Epithelial cell of proximal tubule (primary cell): ENCODE data around the gene CAPS. TPM values are rescaled to one million over a fixed set of nuclear protein-coding genes. Genes with fewer than 3 reads are reported as not detected.

Experiments used
- DNase-seq: peaks from one replicate; pipeline ENCODE4 v3.0.0-alpha.2; 2011; ENCODE audit warnings: low read depth
- H3K4me3 ChIP-seq: 2 replicates; pipeline ENCODE4 v1.5.1; 2011; ENCODE audit warnings: low read depth, mild to moderate bottlenecking, low read length
- CTCF ChIP-seq: conservative IDR thresholded peaks from 2 replicates; pipeline ENCODE4 v1.5.1; 2012; ENCODE audit warnings: low read depth, mild to moderate bottlenecking, low read length
- total RNA-seq: library from RNA; depleted of rRNA; stranded (reverse); fragments of >200 nt; gene quantifications from 2 replicates; pipeline ENCODE4 v1.2.3, GENCODE V29; 2015

The CAPS gene
- total RNA-seq, 1 donor from 2014 or later, result 4.2 TPM

- TF ChIP-seq CTCF, result no peak
- no peak for DNase-seq
- H3K4me3 ChIP-seq, result no peak overlapping the region
Observed at GRCh38 chr19:5953680-5954213, 39.7 kb downstream of the CAPS start.

GRCh38 chr19:5954293-5954692 is 40.2 kb downstream of the CAPS start:
- no peak for DNase-seq
- no peak overlapping the region for H3K4me3 ChIP-seq
- TF ChIP-seq CTCF, result no peak

GRCh38 chr19:5955636-5955935 is 41.5 kb downstream of the CAPS start:
- TF ChIP-seq CTCF, result no peak
- no peak overlapping the region for H3K4me3 ChIP-seq
- no peak for DNase-seq

GRCh38 chr19:5956323-5956722 is 42.3 kb downstream of the CAPS start:
- no peak for DNase-seq
- TF ChIP-seq CTCF, result no peak
- no peak overlapping the region for H3K4me3 ChIP-seq

GRCh38 chr19:5956728-5957127 is 42.7 kb downstream of the CAPS start:
- TF ChIP-seq CTCF, result no peak
- no peak for DNase-seq
- H3K4me3 ChIP-seq, result no peak overlapping the region

- no peak overlapping the region for H3K4me3 ChIP-seq
- TF ChIP-seq CTCF, result no peak
- DNase-seq, result no peak
Observed at GRCh38 chr19:5957170-5957569, 43.1 kb downstream of the CAPS start.

GRCh38 chr19:5958074-5958850 is 44.2 kb downstream of the CAPS start:
- no peak for DNase-seq
- no peak overlapping the region for H3K4me3 ChIP-seq
- TF ChIP-seq CTCF, result no peak
